ENCODE data around the gene GRSF1. TPM values are rescaled to one million over a fixed set of nuclear protein-coding genes. Genes with fewer than 3 reads are reported as not detected.

GRSF1 gene
- polyA plus RNA-seq, 1 of the 3 experiments (the other 2 are of a cell fraction): 44.2 TPM

- Histone ChIP-seq H3K4me3 (ENCODE audit: low read depth in 2 of 2, low read length in 1 of 2) (no peak overlapping the region), H3F3A (replicated peaks; ENCODE audit: insufficient read depth) (no peaks in the 10 kb centered on the region), H3K79me2 (ENCODE audit: insufficient read depth) (no peaks in the 10 kb centered on the region; the same call in 1 of the 2 replicates), H3K9me2 (no peaks in the 10 kb centered on the region; the same call in 1 of the 2 replicates), H3K27me3 (ENCODE audit: insufficient read depth) (no peaks in the 10 kb centered on the region), H3K27ac (ENCODE audit: low read depth in 2 of 2, low read length in 1 of 2) (no peak overlapping the region), H3K4me1 (ENCODE audit: control insufficient read depth in 1 of 2, insufficient read depth in 2 of 2, low read depth in 1 of 2, low read length in 1 of 2) (no peaks in the 10 kb centered on the region; a peak in 1 of 4 replicates), H3K36me3 (replicated peaks in 1 of 2; ENCODE audit: control insufficient read depth in 1 of 2, insufficient read depth in 2 of 2, low read length in 1 of 2) (peaks cover 61 to 66% of the 10 kb centered on the region in 2 experiments), H4K20me1 (ENCODE audit: insufficient read depth) (no peaks in the 10 kb centered on the region), H3K9me3 (no peaks in the 10 kb centered on the region), H3K9ac (no peak overlapping the region), H2AFZ (ENCODE audit: low read depth) (no peak overlapping the region), H3K4me2 (no peak overlapping the region)
- TF ChIP-seq, protein P1, sequence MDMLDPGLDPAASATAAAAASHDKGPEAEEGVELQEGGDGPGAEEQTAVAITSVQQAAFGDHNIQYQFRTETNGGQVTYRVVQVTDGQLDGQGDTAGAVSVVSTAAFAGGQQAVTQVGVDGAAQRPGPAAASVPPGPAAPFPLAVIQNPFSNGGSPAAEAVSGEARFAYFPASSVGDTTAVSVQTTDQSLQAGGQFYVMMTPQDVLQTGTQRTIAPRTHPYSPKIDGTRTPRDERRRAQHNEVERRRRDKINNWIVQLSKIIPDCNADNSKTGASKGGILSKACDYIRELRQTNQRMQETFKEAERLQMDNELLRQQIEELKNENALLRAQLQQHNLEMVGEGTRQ (IDR thresholded peaks at IDR 0.05; ENCODE audit: borderline replicate concordance, low read depth, low read length): no peak
- TF ChIP-seq CHD2 (IDR thresholded peaks at IDR 0.05; ENCODE audit: low read length, partially characterized antibody): no peak
- TF ChIP-seq TCF12 (IDR thresholded peaks at IDR 0.05): no peak
- ChIA-PET CTCF (no interaction called here), POLR2A (no interaction called here)
- DNase-seq: no peak
- WGBS (ENCODE audit: low lambda C conversion rate): 95% methylated on average over 5 of the region's 5 CpGs
Observed at GRCh38 chr4:70787496-70787895, 52.2 kb downstream of the GRSF1 start.

- Histone ChIP-seq H3K36me3 (replicated peaks in 1 of 2; ENCODE audit: control insufficient read depth in 1 of 2, insufficient read depth in 2 of 2, low read length in 1 of 2) (peaks cover 38 to 80% of the 10 kb centered on the region in 2 experiments), H3K27me3 (ENCODE audit: insufficient read depth) (no peaks in the 10 kb centered on the region), H4K20me1 (ENCODE audit: insufficient read depth) (peaks cover 3% of the 10 kb centered on the region; the same call in 1 of the 2 replicates), H3K4me3 (ENCODE audit: low read depth in 2 of 2, low read length in 1 of 2) (no peak overlapping the region), H3K9me2 (no peaks in the 10 kb centered on the region; the same call in 1 of the 2 replicates), H3K79me2 (ENCODE audit: insufficient read depth) (no peaks in the 10 kb centered on the region; the same call in 1 of the 2 replicates), H2AFZ (ENCODE audit: low read depth) (no peak overlapping the region), H3K4me1 (ENCODE audit: control insufficient read depth in 1 of 2, insufficient read depth in 2 of 2, low read depth in 1 of 2, low read length in 1 of 2) (no peaks in the 10 kb centered on the region), H3F3A (replicated peaks; ENCODE audit: insufficient read depth) (no peaks in the 10 kb centered on the region), H3K4me2 (no peak overlapping the region), H3K9ac (no peak overlapping the region), H3K9me3 (no peaks in the 10 kb centered on the region), H3K27ac (ENCODE audit: low read depth in 2 of 2, low read length in 1 of 2) (no peak overlapping the region)
- WGBS (ENCODE audit: low lambda C conversion rate): over 99% methylated on average over 4 of the region's 4 CpGs
- CTCF ChIA-PET: interaction anchor here (1.1 kb wide), 1 partner anchor 38 kb away, joined by 3 read pairs; no protein-coding TSS in a partner anchor
- TF ChIP-seq ELF1 (IDR thresholded peaks at IDR 0.05): no peak
- TF ChIP-seq GABPA (IDR thresholded peaks at IDR 0.05; ENCODE audit: low read depth): no peak
- no peak for TF ChIP-seq TCF12 (IDR thresholded peaks at IDR 0.05)
- TF ChIP-seq RFX5 (IDR thresholded peaks at IDR 0.05; ENCODE audit: low read length): no peak
- TF ChIP-seq YY1 (IDR thresholded peaks at IDR 0.05; ENCODE audit: low read depth): no peak
- TF ChIP-seq, protein P2, sequence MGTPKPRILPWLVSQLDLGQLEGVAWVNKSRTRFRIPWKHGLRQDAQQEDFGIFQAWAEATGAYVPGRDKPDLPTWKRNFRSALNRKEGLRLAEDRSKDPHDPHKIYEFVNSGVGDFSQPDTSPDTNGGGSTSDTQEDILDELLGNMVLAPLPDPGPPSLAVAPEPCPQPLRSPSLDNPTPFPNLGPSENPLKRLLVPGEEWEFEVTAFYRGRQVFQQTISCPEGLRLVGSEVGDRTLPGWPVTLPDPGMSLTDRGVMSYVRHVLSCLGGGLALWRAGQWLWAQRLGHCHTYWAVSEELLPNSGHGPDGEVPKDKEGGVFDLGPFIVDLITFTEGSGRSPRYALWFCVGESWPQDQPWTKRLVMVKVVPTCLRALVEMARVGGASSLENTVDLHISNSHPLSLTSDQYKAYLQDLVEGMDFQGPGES (IDR thresholded peaks at IDR 0.05; ENCODE audit: low read depth, low read length): no peak
- TF ChIP-seq FOXJ3 (CRISPR knock-in tag; IDR thresholded peaks at IDR 0.05): no peak
- no peak for TF ChIP-seq TAF1 (IDR thresholded peaks at IDR 0.05; ENCODE audit: borderline replicate concordance, low read depth, low read length)
- no peak for TF ChIP-seq EP300 (IDR thresholded peaks at IDR 0.05; ENCODE audit: borderline replicate concordance in 1 of 2, low read depth in 1 of 2, low read length in 1 of 2)
- TF ChIP-seq NRF1 (IDR thresholded peaks at IDR 0.05; ENCODE audit: low read depth, low read length): no peak
- TF ChIP-seq SMC3 (IDR thresholded peaks at IDR 0.05; ENCODE audit: low read depth, low read length): no peak
- no peak for TF ChIP-seq MXI1 (IDR thresholded peaks at IDR 0.05; ENCODE audit: low read depth, low read length)
- TF ChIP-seq RAD21 (IDR thresholded peaks at IDR 0.05; ENCODE audit: low read length): no peak
- TF ChIP-seq USF1 (IDR thresholded peaks at IDR 0.05; ENCODE audit: borderline replicate concordance, low read depth): no peak
- TF ChIP-seq, protein P3, sequence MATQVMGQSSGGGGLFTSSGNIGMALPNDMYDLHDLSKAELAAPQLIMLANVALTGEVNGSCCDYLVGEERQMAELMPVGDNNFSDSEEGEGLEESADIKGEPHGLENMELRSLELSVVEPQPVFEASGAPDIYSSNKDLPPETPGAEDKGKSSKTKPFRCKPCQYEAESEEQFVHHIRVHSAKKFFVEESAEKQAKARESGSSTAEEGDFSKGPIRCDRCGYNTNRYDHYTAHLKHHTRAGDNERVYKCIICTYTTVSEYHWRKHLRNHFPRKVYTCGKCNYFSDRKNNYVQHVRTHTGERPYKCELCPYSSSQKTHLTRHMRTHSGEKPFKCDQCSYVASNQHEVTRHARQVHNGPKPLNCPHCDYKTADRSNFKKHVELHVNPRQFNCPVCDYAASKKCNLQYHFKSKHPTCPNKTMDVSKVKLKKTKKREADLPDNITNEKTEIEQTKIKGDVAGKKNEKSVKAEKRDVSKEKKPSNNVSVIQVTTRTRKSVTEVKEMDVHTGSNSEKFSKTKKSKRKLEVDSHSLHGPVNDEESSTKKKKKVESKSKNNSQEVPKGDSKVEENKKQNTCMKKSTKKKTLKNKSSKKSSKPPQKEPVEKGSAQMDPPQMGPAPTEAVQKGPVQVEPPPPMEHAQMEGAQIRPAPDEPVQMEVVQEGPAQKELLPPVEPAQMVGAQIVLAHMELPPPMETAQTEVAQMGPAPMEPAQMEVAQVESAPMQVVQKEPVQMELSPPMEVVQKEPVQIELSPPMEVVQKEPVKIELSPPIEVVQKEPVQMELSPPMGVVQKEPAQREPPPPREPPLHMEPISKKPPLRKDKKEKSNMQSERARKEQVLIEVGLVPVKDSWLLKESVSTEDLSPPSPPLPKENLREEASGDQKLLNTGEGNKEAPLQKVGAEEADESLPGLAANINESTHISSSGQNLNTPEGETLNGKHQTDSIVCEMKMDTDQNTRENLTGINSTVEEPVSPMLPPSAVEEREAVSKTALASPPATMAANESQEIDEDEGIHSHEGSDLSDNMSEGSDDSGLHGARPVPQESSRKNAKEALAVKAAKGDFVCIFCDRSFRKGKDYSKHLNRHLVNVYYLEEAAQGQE (IDR thresholded peaks at IDR 0.05; ENCODE audit: low read depth, low read length): no peak
- no peak for TF ChIP-seq CHD2 (IDR thresholded peaks at IDR 0.05; ENCODE audit: low read length, partially characterized antibody)
- no peak for TF ChIP-seq POLR2AphosphoS5 (IDR thresholded peaks at IDR 0.05; ENCODE audit: low read depth, low read length)
- POLR2A ChIA-PET: no interaction called here
- no peak for DNase-seq
Observed at GRCh38 chr4:70783096-70783495, 56.6 kb downstream of the GRSF1 start.

Data from SK-N-SH (cell line).